ENCODE results near the gene OR2T2.
"Not testable (repeated sequence)": the region's sequence is repeated elsewhere in the genome, so short reads cannot be mapped to it uniquely, and the experiment has no call there.

OR2T2 gene

DNA sequence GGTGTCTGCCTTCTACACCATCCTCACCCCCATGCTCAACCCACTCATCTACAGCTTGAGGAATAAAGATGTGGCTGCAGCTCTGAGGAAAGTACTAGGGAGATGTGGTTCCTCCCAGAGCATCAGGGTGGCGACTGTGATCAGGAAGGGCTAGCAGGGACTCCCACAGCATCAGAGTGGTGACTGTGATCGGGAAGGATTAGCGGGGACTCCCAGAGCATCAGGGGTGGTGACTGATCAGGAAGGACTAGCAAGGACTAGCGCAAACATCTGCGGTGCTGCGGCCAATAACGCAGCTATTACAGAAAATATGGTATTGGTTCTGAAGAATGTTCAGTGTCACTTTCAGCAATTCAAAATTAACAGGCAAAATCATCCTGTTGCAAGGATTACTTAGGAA lies 8.2 kb downstream of the OR2T2 start:
- DNase-seq = not testable (repeated sequence)

DNA sequence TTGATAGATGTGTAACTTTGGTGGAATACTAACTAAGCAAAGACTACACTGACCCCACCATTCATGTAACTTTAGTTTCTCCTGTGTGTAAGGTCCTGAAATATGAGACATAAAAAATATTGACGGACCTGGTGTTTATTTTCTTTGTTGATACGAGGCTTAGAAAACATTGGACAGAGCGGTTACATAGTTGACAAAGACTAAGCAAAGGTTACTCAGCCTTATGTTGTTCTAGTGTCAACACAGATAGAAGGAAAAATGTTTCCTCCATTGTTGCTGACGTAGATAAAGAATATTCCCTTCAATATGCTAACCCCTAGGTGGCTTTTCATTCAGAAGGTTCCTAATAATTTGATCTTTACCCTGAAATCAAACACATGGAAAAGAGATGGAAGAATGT lies 9.6 kb downstream of the OR2T2 start:
- DNase-seq = not testable (repeated sequence)

- not testable (repeated sequence) for DNase-seq
Observed at GRCh38 chr1:248456635-248457034, 11.2 kb downstream of the OR2T2 start.

DNA sequence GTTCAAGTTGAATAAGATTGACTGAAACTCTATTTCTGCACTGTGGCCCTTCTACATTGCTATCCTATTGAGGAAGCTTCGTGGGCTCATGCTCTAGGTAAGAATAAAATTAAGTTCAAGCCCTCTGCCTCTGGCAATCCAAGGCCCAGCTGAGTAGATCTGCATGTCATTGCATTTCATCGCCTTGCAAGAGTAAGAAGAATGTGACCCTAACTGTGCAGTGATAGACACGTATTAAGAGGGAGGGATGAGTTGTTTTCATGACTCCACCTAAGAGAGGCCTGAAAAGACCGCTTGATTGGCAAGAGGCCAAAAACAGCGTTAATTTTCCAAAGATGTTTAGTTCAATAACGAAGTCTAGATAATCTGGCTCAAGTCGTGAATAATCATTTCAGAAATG lies 13.7 kb downstream of the OR2T2 start:
- not testable (repeated sequence) for DNase-seq

- no peak for DNase-seq
Observed at GRCh38 chr1:248471154-248471553, 25.7 kb downstream of the OR2T2 start.

DNA sequence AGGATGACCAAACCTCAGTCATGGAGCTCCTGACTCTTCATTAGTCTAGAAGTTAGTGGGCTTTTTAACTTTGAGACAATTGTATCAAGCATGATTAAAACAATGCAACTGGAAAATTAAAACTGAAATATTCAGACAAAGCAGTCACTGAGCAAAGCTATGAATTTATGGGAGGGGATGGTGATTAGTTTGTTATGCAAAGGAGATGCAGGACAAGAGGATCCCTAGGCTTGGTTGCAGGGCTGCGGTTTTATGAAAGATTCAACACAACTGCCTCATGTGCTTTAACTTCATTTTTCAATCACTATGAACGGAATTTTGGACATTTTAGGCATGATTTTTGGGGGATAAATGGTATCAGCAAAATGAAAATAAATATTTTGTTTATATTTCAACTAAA lies 26.7 kb downstream of the OR2T2 start:
- DNase-seq = not testable (repeated sequence)

DNA sequence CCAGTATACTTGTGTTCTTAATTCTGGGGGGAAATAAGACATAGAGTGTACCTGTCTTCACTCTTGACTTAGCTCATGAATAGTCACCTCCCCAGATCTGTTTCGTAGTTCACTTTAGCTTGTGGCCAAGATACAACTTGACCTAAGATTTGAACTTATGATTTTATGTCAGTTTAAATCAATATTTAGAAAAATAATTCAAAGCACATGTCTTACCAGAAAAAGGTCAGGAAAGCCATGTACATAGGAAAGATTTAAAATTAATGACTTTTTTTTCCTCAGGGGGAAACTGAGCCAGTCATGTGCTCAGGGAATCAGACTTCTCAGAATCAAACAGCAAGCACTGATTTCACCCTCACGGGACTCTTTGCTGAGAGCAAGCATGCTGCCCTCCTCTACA lies 27.6 kb downstream of the OR2T2 start, which contains the start of gene OR2T3:
Gene OR2T3, plus strand, starts transcription at position 301 of the 400 bp plus-strand sequence. Its CDS starts 0 bp downstream, at position 301.
- DNase-seq = not testable (repeated sequence)

DNA sequence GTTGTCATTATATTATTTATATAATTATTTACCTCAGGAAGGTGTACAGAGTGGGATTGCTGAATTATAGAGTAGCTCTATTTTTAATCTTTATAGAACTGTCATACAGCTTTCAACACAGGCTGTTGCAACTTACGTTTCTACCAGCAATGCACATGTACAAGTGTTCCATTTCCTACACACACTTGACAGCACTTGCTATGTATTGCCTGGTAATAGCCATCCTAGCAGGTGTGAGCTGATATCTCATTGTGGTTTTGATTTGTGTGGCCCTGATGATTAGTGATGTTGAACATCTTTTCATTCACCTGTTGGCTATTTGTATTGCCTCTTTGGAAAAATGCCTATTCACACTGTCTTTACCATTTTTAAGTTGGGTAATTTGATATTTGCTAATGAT lies 30.2 kb downstream of the OR2T2 start:
- not testable (repeated sequence) for DNase-seq

- not testable (repeated sequence) for DNase-seq
Observed at GRCh38 chr1:248481686-248482579, 36.5 kb downstream of the OR2T2 start.

GRCh38 chr1:248488289-248488688 lies 42.9 kb downstream of the OR2T2 start, which contains the start of gene OR2T5:
OR2T5 (plus strand) TSS chr1:248488589; CDS start chr1:248488589, 0 bp downstream.
- not testable (repeated sequence) for DNase-seq

DNA sequence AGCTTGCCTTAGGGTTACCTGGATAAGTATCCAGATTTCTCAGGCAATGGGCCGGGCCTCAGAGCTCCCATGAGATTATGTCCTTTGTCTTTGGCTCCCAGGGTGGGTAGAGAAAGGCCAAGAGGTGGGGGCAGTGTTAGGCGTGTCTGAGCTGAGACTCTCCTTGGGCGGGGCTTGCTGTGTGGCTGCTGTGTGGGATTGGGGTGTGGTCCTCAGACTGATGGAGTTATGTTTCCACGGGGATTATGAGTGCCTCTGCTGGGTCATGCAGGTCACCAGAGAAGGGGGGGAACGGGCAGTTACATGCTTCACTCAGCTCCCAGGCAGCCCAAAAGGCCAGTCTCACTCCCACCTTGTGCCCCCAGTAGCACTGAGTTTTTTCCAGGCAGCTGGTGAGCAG lies 51.2 kb downstream of the OR2T2 start:
- DNase-seq = not testable (repeated sequence)

DNA sequence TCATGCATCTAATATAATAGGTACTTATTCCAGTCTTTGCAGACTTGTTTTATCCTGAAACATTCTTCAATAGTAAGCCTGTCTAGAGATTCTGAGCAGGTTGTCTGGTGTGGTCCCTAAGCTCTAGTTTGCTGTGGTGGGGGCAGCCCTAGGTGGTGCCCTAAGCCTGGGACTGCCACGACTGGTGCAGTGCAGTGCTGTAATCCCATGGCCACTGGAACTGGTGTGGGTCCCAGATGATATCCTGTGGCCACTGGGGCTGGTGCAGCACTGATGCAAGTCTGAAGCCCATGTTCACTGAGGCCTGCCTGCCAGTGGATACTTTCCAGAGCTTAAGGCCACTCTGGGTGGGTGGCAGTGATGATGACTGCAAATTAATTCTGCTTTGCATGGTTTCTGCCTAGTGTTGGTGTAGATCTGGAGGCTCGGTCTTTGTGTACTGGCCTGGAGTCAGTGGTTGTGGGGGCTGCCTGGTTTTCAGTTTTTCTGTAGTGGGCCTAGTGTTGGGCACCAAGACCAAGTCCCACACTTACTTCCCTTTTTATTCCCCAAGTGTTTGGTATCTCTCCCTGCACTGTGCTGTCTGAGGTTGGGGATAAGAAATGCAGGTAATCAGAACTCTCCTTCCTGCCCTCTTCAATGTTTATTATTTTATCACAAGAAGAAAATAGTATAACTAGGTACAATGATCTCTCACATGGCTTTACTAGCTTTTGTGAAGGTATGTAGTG lies 55.0 kb downstream of the OR2T2 start:
- DNase-seq = not testable (repeated sequence)

Data from NCI-H446 (cell line).